Measurements from ENCODE around the gene GBE1.

The GBE1 gene

DNA sequence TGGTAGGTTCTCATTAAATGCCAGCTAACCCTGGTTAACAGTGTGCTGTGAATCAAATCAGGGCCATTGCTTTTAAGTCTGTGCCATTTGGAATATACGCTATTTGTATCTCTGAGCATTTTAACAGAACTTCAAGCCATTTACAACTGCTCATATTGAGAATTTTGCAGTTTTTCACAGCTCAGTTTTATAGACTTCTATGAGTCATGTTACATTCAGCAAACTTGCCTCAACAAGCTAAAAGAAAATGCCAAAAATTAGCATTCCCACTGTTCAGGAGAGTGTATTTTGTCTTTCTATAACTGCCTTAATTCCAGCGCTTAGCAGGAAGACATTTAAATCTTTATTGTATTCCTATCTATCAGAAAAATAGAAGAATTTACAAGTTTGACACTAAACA is 196.4 kb downstream of the GBE1 start:
- no peak overlapping the region for H3K4me3 ChIP-seq (ENCODE audit: low read length)
- DNase-seq (ENCODE audit: low read depth, low spot score) = no peak

DNA sequence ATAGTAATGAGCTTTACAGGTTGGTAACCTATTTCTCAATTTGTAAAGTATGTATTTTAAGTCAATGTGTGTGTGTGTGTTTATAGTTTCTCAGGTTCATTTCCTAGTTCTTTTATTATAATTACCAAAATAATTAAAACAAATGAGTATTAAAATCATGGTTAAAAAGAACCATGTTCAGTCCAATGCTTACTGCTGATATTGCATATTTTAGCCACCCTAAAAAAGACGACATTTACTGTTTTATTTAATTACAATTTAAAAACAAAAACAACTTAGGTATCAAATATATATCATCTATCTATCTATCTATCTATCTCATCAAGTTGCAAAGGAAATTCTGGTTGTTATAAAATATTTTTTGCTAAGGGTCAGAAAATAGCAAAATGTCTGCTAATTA is 203.3 kb downstream of the GBE1 start:
- DNase-seq (ENCODE audit: low read depth, low spot score) = no peak
- H3K4me3 ChIP-seq (ENCODE audit: low read length) = no peak overlapping the region

DNA sequence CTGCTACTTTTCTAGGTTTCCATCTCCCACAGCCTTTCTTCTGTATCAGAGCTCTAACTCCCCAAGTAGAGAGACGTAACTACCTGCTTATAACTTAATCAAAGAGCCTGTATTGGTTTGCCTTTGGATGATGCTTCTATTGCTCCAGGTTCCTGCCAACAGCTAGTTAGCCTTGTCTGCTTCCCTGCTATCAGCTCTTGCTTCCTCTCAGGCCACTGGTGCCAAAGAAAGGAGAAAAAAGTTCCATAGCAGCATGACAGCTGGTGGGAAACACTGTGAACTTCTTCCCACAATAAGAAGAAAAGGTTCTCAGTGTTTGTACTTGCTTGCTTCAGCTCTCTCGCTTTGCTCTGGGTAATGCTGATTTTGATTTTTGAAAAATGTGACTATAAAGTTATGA is 206.6 kb downstream of the GBE1 start:
- DNase-seq (ENCODE audit: low read depth, low spot score) = no peak

GRCh38 chr3:81554388-81554787 is 207.1 kb downstream of the GBE1 start:
- H3K4me3 ChIP-seq (ENCODE audit: low read length) = no peak overlapping the region
- DNase-seq (ENCODE audit: low read depth, low spot score) = peak; percentile 18

More for the DNA sequence above, 206.6 kb downstream of the GBE1 start:
- no peak overlapping the region for H3K4me3 ChIP-seq (ENCODE audit: low read length)

DNA sequence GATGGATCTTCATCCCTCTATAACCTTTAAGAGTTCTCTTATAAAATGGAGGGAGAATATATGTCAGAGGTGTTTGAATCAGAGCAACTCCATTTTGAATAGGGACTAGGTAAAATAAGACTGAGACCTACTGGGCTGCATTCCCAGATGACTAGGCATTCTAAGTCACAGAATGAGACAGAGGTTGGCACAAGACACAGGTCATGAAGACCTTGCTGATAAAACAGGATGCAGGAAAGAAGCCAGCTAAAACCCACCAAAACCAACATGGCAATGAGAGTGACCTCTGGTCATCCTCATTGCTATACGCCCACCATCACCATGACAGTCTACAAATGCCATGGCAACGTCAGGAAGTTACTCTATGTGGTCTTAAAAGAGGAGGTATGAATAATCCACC is 211.0 kb downstream of the GBE1 start:
- DNase-seq (ENCODE audit: low read depth, low spot score) = no peak
- no peak overlapping the region for H3K4me3 ChIP-seq (ENCODE audit: low read length)

DNA sequence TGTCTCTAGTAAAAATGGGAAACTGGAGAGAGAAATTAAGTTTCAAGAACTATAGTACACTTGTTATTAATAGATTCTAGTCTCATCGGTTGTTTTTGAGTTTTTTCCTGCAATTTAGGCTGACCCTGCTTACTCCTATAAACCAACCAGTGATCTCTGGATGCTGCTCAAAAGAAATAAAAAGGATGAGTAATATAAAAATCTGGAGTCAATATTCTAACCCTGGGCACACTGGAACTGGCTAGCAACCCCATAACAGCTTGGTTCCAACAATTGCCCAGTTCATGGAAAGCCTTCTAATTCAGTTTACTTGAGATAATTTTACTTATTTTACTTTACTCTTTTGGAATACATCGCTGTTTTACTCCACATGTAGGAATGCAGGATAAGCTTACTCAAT is 211.6 kb downstream of the GBE1 start:
- H3K4me3 ChIP-seq (ENCODE audit: low read length) = no peak overlapping the region
- DNase-seq (ENCODE audit: low read depth, low spot score) = no peak

DNA sequence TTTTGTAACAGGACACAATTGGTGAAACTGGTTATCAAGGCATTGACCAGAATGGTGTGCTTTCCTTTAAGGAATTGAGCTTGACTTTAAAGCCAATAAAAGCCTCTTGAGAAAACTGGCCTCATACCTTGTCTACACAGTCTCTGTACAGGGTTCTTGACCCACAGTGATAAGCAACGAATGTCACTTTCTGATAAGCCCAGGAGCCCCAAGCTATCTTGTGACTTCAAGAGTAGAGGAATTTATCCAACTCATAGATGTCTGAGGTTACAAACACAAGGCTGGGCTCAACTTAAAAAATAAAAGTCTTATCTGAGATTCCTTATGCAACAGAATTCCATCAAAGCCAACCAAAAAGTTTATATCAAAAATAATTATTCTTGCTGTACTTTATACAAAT is 212.1 kb downstream of the GBE1 start:
- H3K4me3 ChIP-seq (ENCODE audit: low read length) = no peak overlapping the region
- no peak for DNase-seq (ENCODE audit: low read depth, low spot score)

GRCh38 chr3:81545572-81545971 is 215.9 kb downstream of the GBE1 start:
- H3K4me3 ChIP-seq (ENCODE audit: low read length) = no peak overlapping the region
- DNase-seq (ENCODE audit: low read depth, low spot score) = no peak

DNA sequence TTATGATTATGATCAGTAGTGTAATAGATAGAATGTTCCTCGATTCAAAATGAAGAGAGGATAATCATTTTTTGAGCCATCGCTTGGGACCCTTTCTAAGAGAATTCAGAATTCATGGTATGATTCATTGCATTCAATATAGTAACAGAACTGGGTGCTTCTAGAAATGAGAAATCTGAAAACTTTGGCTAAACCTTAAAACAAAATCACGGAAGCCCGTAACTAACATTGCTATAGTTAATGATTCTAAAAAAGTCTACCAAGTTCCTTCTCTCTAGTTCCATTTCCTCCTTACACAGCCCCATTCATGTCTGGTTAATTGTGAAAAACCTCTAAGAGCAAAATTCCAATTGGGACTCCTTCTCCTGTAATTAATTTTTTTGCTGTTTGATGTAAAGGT is 217.1 kb downstream of the GBE1 start:
- no peak overlapping the region for H3K4me3 ChIP-seq (ENCODE audit: low read length)
- no peak for DNase-seq (ENCODE audit: low read depth, low spot score)

DNA sequence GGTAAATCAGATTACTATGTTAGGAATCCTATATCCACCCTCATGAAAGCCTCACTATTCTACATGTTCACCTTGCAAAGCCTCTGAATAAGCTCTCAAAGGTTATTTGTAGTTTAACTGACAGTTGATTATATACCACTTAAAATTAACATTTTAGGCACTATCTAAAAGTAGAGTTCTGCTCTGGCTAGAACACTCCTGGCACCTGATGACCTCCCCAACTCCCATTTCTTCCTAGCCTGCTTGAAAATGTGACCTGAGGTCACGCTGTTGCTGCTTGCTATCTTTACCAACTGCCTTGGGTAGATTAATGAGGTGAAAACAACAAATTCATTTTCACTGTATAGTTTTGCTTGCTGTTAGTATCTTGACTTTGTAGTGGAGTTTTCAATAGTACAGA is 220.7 kb downstream of the GBE1 start:
- H3K4me3 ChIP-seq (ENCODE audit: low read length) = no peak overlapping the region
- DNase-seq (ENCODE audit: low read depth, low spot score) = no peak

- no peak overlapping the region for H3K4me3 ChIP-seq (ENCODE audit: low read length)
- DNase-seq (ENCODE audit: low read depth, low spot score) = no peak
These were observed 229.6 kb downstream of the GBE1 start for GRCh38 chr3:81531846-81532245.

DNA sequence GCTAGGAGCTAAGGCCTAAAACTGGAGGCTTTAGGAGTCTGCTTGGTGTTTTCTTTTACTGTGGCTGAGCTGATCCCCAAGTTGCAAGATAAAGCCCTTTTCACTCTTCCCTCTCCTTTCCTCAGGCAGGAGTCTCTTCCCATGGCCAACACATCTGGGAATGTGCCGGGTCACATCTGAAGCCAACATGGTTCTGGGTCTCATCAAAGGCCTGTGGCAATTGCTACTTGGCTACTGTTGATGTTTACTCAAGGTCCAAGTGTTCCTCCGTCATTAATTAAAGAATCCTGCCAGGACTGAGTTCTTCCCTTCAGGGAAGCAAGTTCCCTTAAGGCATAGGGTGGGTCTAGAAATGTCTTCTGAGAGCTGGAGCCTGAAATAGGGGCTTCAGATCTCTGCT is 230.2 kb downstream of the GBE1 start:
- no peak for DNase-seq (ENCODE audit: low read depth, low spot score)
- no peak overlapping the region for H3K4me3 ChIP-seq (ENCODE audit: low read length)

DNA sequence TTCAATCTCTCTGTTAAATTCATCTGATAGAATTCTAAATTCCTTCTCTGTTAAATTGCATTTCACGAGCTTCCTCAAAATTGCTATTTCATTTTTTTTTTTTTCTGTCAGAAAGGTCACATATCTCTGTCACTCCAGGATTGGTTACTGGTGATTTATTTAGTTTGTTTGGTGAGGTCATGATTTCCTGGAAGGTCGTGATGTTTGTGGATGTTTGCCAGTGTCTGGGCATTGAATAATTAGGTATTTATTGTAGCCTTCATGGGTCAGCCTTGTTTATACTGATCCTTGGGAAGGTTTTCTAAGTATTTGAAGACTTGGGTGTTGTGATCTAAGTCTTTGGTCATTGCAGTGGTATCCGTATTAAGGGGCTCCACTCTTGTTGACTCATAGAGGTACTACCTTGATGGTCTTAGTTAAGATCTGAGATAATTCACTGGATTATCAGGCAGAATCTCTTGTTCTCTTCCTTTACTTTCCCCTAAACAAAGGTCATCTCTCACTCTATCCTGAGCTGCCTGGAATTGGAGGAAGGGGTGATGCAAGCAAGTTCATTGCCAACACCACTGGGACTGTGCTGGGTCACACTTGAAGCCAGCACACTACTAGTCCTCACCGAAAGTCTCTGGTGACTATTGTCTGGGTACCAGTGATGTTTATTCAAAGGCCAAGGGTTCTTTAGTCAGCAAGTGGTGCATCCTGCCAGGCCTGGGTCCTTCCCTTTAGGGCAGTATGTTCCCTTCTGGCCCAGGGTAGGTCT is 231.1 kb downstream of the GBE1 start:
- DNase-seq (ENCODE audit: low read depth, low spot score) = no peak
- H3K4me3 ChIP-seq (ENCODE audit: low read length) = no peak overlapping the region

DNA sequence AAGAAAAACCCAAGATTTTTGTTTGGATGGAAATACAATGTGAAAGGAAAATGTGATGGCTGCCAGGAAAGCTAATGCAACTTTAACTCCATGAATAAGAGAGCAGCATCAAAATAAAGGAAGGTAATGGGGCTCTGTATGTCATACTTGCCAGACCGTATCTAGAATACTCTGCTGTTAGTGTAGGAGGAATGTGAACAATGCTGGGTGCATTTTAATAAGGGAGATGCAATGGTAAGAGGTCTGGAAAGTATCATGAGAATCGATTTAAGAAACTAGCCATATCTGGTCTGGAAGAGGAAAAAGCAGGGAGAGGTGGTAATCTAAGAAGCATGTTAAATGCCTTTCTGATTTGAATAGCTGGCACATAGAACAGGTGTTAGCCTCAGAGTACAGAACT is 239.6 kb downstream of the GBE1 start:
- DNase-seq (ENCODE audit: low read depth, low spot score) = no peak
- H3K4me3 ChIP-seq (ENCODE audit: low read length) = no peak overlapping the region

DNA sequence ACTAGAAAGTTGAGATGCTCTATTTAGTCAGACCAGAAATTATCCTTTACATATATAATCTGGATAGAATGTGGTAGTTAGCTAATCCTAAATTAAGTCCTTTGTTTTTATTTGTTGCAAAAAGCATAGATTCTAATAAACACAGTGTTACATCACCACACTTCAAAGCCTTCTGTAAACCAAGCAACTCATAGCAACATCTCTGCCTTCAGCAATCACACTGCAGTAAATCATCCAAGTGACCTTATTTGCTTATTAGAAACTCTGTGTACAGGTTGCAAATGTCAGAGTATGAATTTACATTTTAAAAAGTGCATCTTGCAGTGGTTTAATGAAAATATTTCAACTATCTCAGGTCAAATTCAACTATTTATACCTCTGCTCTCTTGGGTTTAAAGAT is 242.5 kb downstream of the GBE1 start:
- no peak overlapping the region for H3K4me3 ChIP-seq (ENCODE audit: low read length)
- no peak for DNase-seq (ENCODE audit: low read depth, low spot score)

GRCh38 chr3:81516042-81516441 is 245.4 kb downstream of the GBE1 start:
- DNase-seq (ENCODE audit: low read depth, low spot score) = no peak
- H3K4me3 ChIP-seq (ENCODE audit: low read length) = no peak overlapping the region

DNA sequence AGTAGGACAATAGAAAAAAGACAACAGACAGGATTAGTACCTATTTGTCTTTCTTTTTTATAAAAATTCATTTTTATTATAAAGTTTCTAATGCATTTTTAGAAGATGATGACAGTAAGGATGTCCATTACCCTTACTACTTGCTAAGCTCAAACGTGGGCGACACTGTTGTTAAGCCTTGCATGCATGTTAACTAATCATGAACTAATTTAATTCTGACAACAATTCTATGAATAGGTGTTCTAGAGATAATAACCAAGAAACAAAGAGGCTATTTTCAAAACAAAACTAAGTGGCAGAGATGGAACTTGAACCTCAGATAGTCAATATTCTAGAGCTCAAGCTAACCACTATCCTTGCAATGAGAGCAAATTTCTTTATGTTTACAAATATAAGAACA is 247.9 kb downstream of the GBE1 start:
- no peak overlapping the region for H3K4me3 ChIP-seq (ENCODE audit: low read length)
- no peak for DNase-seq (ENCODE audit: low read depth, low spot score)

- no peak overlapping the region for H3K4me3 ChIP-seq (ENCODE audit: low read length)
- DNase-seq (ENCODE audit: low read depth, low spot score) = no peak
These were observed 258.4 kb downstream of the GBE1 start for GRCh38 chr3:81503026-81503425.

- DNase-seq (ENCODE audit: low read depth, low spot score) = no peak
- H3K4me3 ChIP-seq (ENCODE audit: low read length) = no peak overlapping the region
These were observed 259.2 kb downstream of the GBE1 start for GRCh38 chr3:81502236-81502635.

DNA sequence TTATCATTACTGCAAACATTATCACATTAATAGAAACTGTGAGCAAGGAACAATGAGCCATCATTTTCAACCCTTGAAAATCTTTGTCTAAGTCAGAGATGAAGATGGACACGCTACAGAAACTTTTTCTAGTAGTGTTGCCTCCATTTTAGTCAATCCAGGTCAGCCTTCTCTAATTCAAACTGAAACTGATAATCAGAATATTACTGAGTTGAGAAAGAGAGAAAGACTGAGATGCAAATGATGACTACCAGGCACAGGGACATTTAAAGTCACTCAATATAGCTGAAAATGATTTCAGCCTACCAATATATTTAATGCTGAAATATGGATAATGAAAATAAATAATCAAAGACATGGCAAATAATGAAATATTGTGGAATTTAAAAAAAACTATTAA is 261.4 kb downstream of the GBE1 start:
- no peak for DNase-seq (ENCODE audit: low read depth, low spot score)
- no peak overlapping the region for H3K4me3 ChIP-seq (ENCODE audit: low read length)

DNA sequence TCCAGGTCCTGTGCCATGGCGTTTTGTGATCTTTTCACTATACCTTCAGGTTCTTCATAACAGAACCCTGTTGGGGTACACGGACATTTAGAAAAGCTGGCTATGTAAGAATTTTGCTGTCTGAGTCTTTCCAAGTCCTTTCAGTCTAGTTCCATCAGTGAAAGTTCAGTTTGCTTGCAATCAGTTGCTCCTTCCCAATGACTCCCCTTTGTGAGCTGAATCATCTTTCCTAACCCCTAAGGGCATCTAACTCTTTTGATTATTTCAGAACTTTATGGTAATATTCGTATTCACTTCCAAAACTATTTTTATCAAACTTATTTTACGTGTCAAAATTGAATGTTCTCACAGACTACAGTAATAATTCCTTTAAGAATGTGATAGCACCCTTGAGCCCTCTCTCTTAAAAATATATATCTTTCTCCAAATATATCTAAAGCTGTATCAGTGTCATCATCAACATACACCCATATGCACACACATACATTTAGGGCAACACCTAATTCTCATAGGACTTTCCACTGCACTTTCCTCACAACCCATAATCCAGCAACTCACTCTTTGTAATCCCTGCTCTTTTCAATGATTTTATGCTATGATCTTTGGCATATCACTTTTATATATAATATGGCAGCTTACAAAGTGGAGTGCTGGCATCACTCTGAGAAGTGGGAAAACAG is 263.7 kb downstream of the GBE1 start:
- no peak overlapping the region for H3K4me3 ChIP-seq (ENCODE audit: low read length)
- no peak for DNase-seq (ENCODE audit: low read depth, low spot score)
